Smooth muscle cell (in vitro differentiated cells): ENCODE results near the gene ESR1. TPM values are rescaled to one million over a fixed set of nuclear protein-coding genes. Genes with fewer than 3 reads are reported as not detected.

ENCODE experiments used
- DNase-seq: peaks from one replicate; lab custom pipeline; 2025; ENCODE audit not compliant: unreplicated experiment; lab: John Stamatoyannopoulos, UW
- H2AFZ ChIP-seq: fragments of 200-600 bp; sonication (generic); 2 replicates; pipeline ENCODE4 v1.6.0; 2016; ENCODE audit warnings: antibody characterized with exemption, low read depth, mild to moderate bottlenecking
- H3F3A ChIP-seq: fragments of 200-600 bp; sonication (generic); 2 replicates; pipeline ENCODE4 v1.6.0; 2017; ENCODE audit warnings: antibody characterized with exemption, low read depth
- H3K27ac ChIP-seq: fragments of 200-600 bp; sonication (generic); 2 replicates; pipeline ENCODE4 v1.5.1; 2016; ENCODE audit warnings: low read depth, mild to moderate bottlenecking
- H3K27me3 ChIP-seq: fragments of 200-600 bp; sonication (generic); 2 replicates; pipeline ENCODE4 v1.6.1; 2016; ENCODE audit warnings: low read depth, mild to moderate bottlenecking
- H3K36me3 ChIP-seq: fragments of 200-600 bp; sonication (generic); 2 replicates; pipeline ENCODE4 v1.5.1; 2016; ENCODE audit warnings: low read depth
- H3K4me1 ChIP-seq: fragments of 200-600 bp; sonication (generic); 2 replicates; pipeline ENCODE4 v1.5.1; 2016; ENCODE audit warnings: low read depth
- H3K4me2 ChIP-seq: fragments of 200-600 bp; sonication (generic); 2 replicates; pipeline ENCODE4 v1.6.0; 2016; ENCODE audit warnings: mild to moderate bottlenecking
- H3K4me3 ChIP-seq: fragments of 200-600 bp; sonication (generic); 2 replicates; pipeline ENCODE4 v1.5.1; 2016; ENCODE audit warnings: mild to moderate bottlenecking
- H3K79me2 ChIP-seq: fragments of 200-600 bp; sonication (generic); 2 replicates; pipeline ENCODE4 v1.6.0; 2016; ENCODE audit warnings: low read depth, mild to moderate bottlenecking
- H3K9ac ChIP-seq: fragments of 200-600 bp; sonication (generic); 2 replicates; pipeline ENCODE4 v1.6.0; 2016; ENCODE audit warnings: low read depth
- H3K9me3 ChIP-seq: fragments of 200-600 bp; sonication (generic); replicated peaks from 2 replicates; pipeline ENCODE4 v1.5.1; 2016; ENCODE audit warnings: low read depth
- H4K20me1 ChIP-seq: fragments of 200-600 bp; sonication (generic); 2 replicates; pipeline ENCODE4 v1.6.0; 2016; ENCODE audit warnings: low read depth
- CTCF ChIP-seq: fragments of 200-600 bp; sonication (generic); IDR thresholded peaks from 2 replicates; pipeline ENCODE4 v1.5.1; 2017; ENCODE audit warnings: borderline replicate concordance, mild to moderate bottlenecking, antibody characterized with exemption; ENCODE audit not compliant: insufficient read depth, poor library complexity, severe bottlenecking
- WGBS: methylation state at CpG from one replicate; pipeline ENCODE4 v1.1.7; 2016; ENCODE audit warnings: low lambda C conversion rate; 5-methylcytosine and 5-hydroxymethylcytosine counted together
- polyA plus RNA-seq: library from polyadenylated mRNA; unstranded; fragments of >200 nt; fragmentation: Nextera tagmentation; extraction: Ambion mirVana; gene quantifications from 2 replicates; pipeline ENCODE4 v1.2.1, GENCODE V29; 2016
- total RNA-seq: library from RNA; depleted of rRNA; stranded (reverse); fragments of >200 nt; gene quantifications from 2 replicates; pipeline ENCODE4 v1.2.3, GENCODE V29; 2014

ESR1 gene
- total and polyA plus RNA-seq, 2 experiments from 2014 or later, result 0.16 TPM; not detected in 1

- Histone ChIP-seq H3K27ac (no peak overlapping the region), H3K4me3 (no peak overlapping the region), H4K20me1 (no peaks in the 10 kb centered on the region), H3K27me3 (peaks cover 2% of the 10 kb centered on the region), H3K9ac (no peak overlapping the region), H3F3A (no peaks in the 10 kb centered on the region), H3K36me3 (no peaks in the 10 kb centered on the region), H3K9me3 (no peaks in the 10 kb centered on the region), H3K79me2 (no peaks in the 10 kb centered on the region), H3K4me1 (no peaks in the 10 kb centered on the region), H2AFZ (no peak overlapping the region), H3K4me2 (no peak overlapping the region)
- no peak for DNase-seq
- TF ChIP-seq CTCF, result no peak
These were observed 22.9 kb upstream of the ESR1 start for GRCh38 chr6:151784441-151785214.

DNA sequence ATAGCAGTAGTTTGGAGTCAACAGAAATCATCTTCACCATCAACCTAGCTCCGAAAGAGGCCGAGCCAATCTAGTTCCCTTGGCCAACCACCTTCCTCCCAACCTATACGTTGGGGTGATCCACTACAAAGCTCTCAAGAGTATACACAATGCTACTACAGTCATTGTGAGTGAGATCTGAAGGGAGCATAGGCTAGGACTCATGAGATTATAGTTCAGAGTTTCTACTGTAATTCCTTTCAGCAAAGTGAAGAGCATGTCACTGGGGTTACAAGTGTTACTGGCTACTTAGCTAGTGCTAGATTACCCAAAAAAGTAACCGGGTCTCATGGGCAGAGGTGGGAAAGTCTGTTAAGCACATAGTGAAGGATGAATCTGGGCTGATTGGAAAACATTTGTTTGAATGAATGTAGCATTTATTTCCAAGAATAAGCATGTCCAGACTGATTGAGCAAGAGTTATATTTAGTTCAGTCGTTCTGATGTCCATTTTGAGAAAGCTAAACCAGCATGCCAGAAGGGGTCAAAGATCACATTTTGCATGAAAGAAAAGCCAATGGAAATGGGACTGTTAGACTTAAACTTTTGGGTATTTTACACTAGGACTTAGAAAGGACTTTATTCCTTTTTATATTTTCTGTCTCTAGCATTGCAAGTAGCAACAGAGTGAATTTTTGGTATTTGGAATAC, 10.5 kb upstream of the ESR1 start:
- H2AFZ ChIP-seq, result no peak overlapping the region
- TF ChIP-seq CTCF, result no peak
- no peaks in the 10 kb centered on the region for H4K20me1 ChIP-seq
- H3F3A ChIP-seq, result no peaks in the 10 kb centered on the region
- 87% methylated on average over 5 of the region's 5 CpGs for WGBS
- H3K27me3 ChIP-seq, result peaks cover 12% of the 10 kb centered on the region
- no peak overlapping the region for H3K9ac ChIP-seq
- no peaks in the 10 kb centered on the region for H3K79me2 ChIP-seq
- no peak overlapping the region for H3K4me3 ChIP-seq
- no peak overlapping the region for H3K27ac ChIP-seq
- H3K36me3 ChIP-seq, result no peaks in the 10 kb centered on the region
- no peaks in the 10 kb centered on the region for H3K4me1 ChIP-seq
- no peak for DNase-seq
- no peak overlapping the region for H3K4me2 ChIP-seq
- no peaks in the 10 kb centered on the region for H3K9me3 ChIP-seq

DNA sequence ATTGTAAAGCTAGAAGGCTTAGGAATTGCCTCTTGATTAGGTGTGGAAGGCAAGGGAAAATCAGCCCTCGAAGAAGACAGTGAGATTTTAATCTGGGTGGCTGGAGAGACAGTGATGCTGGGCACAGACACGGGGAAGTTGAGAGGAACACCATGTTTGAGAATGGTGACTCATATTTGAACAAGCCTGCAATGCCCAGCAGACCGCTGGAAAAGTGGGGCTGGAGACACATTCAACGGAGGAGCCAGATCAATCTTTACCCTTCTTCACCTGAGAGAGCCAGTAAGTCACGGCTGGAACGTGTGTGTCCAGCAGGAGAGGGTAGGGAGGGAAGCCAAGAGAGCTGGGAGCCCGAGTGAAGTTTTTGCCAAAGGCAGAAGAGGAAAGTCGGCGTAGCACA, 3.7 kb upstream of the ESR1 start:
- Histone ChIP-seq H3K27ac (no peak overlapping the region), H3K4me1 (peaks cover 15% of the 10 kb centered on the region), H3K9ac (no peak overlapping the region), H3K27me3 (peaks cover 70% of the 10 kb centered on the region), H3K4me2 (no peak overlapping the region), H4K20me1 (no peaks in the 10 kb centered on the region), H3F3A (no peaks in the 10 kb centered on the region), H3K36me3 (no peaks in the 10 kb centered on the region), H3K9me3 (no peaks in the 10 kb centered on the region), H3K79me2 (no peaks in the 10 kb centered on the region), H3K4me3 (no peak overlapping the region), H2AFZ (no peak overlapping the region)
- WGBS, result 90% methylated on average over 9 of the region's 9 CpGs
- DNase-seq, result no peak
- no peak for TF ChIP-seq CTCF
